WTC11 (cell line): ENCODE results near the gene HYAL1. TPM values are rescaled to one million over a fixed set of nuclear protein-coding genes. Genes with fewer than 3 reads are reported as not detected.
A peak's percentile ranks its signal among the peaks of the same experiment; 100 is the strongest.

ENCODE experiments used
- ATAC-seq: fragments of 200-7000 bp; cut with Tn5 transposase; 2 replicates; pipeline ENCODE4 v1.10.0; 2021; ENCODE audit warnings: mild to moderate bottlenecking, moderate library complexity
- CTCF ChIA-PET: fragments of 300-600 bp; sonication (Branson Sonifier 250); formaldehyde crosslinking; loops from one replicate; lab custom pipeline; 2021; ENCODE audit warnings: antibody characterized with exemption; lab: Charles Lee
- POLR2A ChIA-PET: fragments of 350-600 bp; sonication (Branson Sonifier 250); formaldehyde crosslinking; loops from one replicate; lab custom pipeline; 2021; ENCODE audit warnings: antibody characterized with exemption; lab: Charles Lee
- DNase-seq: peaks from one replicate; pipeline ENCODE4 v3.0.0; 2021; ENCODE audit warnings: low spot score
- H3K27ac Mint-ChIP-seq: 2 replicates; pipeline ENCODE4 v1.8.0; 2021; ENCODE audit warnings: mixed read lengths
- H3K27me3 Mint-ChIP-seq: 2 replicates; pipeline ENCODE4 v1.8.0; 2021; ENCODE audit warnings: low read depth, mild to moderate bottlenecking, moderate library complexity, mixed read lengths
- H3K36me3 Mint-ChIP-seq: 2 replicates; pipeline ENCODE4 v1.8.0; 2021; ENCODE audit warnings: mixed read lengths
- H3K4me1 Mint-ChIP-seq: 2 replicates; pipeline ENCODE4 v1.8.0; 2022; ENCODE audit warnings: mixed read lengths
- H3K4me3 Mint-ChIP-seq: 2 replicates; pipeline ENCODE4 v1.8.0; 2021; ENCODE audit warnings: mild to moderate bottlenecking, moderate library complexity, mixed read lengths
- H3K9me3 Mint-ChIP-seq: 2 replicates; pipeline ENCODE4 v1.8.0; 2021; ENCODE audit warnings: mixed read lengths
- CBFB ChIP-seq: sonication (generic); formaldehyde crosslinking; IDR thresholded peaks from 2 replicates; pipeline ENCODE4 v1.8.1; 2022; ENCODE audit warnings: mild to moderate bottlenecking, low read depth, missing genetic modification reagents
- CREM ChIP-seq: sonication (generic); formaldehyde crosslinking; IDR thresholded peaks from 2 replicates; pipeline ENCODE4 v1.8.1; 2022; ENCODE audit warnings: mild to moderate bottlenecking, missing genetic modification reagents, moderate library complexity
- ETV6 ChIP-seq: sonication (generic); formaldehyde crosslinking; IDR thresholded peaks from 2 replicates; pipeline ENCODE4 v1.8.1; 2022; ENCODE audit warnings: mild to moderate bottlenecking, missing genetic modification reagents
- FOXJ3 ChIP-seq: sonication (generic); formaldehyde crosslinking; IDR thresholded peaks from 2 replicates; pipeline ENCODE4 v1.9.0; 2021; ENCODE audit warnings: missing genetic modification reagents, mild to moderate bottlenecking, borderline replicate concordance
- GRHL2 ChIP-seq: fragments of 250-450 bp; sonication (Bioruptor Pico); IDR thresholded peaks from 2 replicates; pipeline ENCODE4 v1.8.0; 2022; ENCODE audit warnings: mild to moderate bottlenecking, moderate library complexity; ENCODE audit not compliant: insufficient replicate concordance, severe bottlenecking
- HMGA2 ChIP-seq: fragments of 250-450 bp; sonication (Bioruptor Pico); IDR thresholded peaks from 2 replicates; pipeline ENCODE4 v1.4.0; 2021; ENCODE audit warnings: mild to moderate bottlenecking, moderate library complexity
- JUN ChIP-seq: sonication (generic); formaldehyde crosslinking; IDR thresholded peaks from 2 replicates; pipeline ENCODE4 v1.8.0; 2023; ENCODE audit warnings: mild to moderate bottlenecking, missing genetic modification reagents
- KAT7 ChIP-seq: sonication (generic); formaldehyde crosslinking; IDR thresholded peaks from 2 replicates; pipeline ENCODE4 v1.8.1; 2023; ENCODE audit warnings: missing genetic modification reagents, mild to moderate bottlenecking, borderline replicate concordance
- MXD4 ChIP-seq: fragments of 250-450 bp; sonication (Bioruptor Pico); IDR thresholded peaks from 2 replicates; pipeline ENCODE4 v1.8.0; 2021; ENCODE audit warnings: mild to moderate bottlenecking, moderate library complexity, borderline replicate concordance
- MYBL2 ChIP-seq: sonication (generic); formaldehyde crosslinking; IDR thresholded peaks from 2 replicates; pipeline ENCODE4 v1.8.1; 2023; ENCODE audit warnings: mild to moderate bottlenecking, moderate library complexity, missing genetic modification reagents
- NFYB ChIP-seq: sonication (generic); formaldehyde crosslinking; conservative IDR thresholded peaks from 2 replicates; pipeline ENCODE4 v1.8.0; 2022; ENCODE audit warnings: low read depth, missing genetic modification reagents
- OVOL2 ChIP-seq: fragments of 250-450 bp; sonication (Bioruptor Pico); IDR thresholded peaks from 2 replicates; pipeline ENCODE4 v1.9.0; 2021; ENCODE audit warnings: mild to moderate bottlenecking, borderline replicate concordance
- RELA ChIP-seq: sonication (generic); formaldehyde crosslinking; IDR thresholded peaks from 2 replicates; pipeline ENCODE4 v1.8.1; 2022; ENCODE audit warnings: missing genetic modification reagents, mild to moderate bottlenecking, borderline replicate concordance
- SMAD3 ChIP-seq: sonication (generic); formaldehyde crosslinking; IDR thresholded peaks from 2 replicates; pipeline ENCODE4 v1.8.0; 2022; ENCODE audit warnings: missing genetic modification reagents, mild to moderate bottlenecking, borderline replicate concordance
- SMAD4 ChIP-seq: sonication (generic); formaldehyde crosslinking; IDR thresholded peaks from 2 replicates; pipeline ENCODE4 v1.8.0; 2022; ENCODE audit warnings: mild to moderate bottlenecking, missing genetic modification reagents
- ZBTB21 ChIP-seq: sonication (generic); formaldehyde crosslinking; IDR thresholded peaks from 2 replicates; pipeline ENCODE4 v1.8.1; 2023; ENCODE audit warnings: mild to moderate bottlenecking, missing genetic modification reagents, borderline replicate concordance
- total RNA-seq: library from RNA; stranded (reverse); gene quantifications from 3 replicates; pipeline ENCODE4 v1.2.3, GENCODE V29; 2021
- TF ChIP-seq, protein P1 (sequence below): sonication (generic); formaldehyde crosslinking; IDR thresholded peaks from 2 replicates; pipeline ENCODE4 v1.8.1; 2022; ENCODE audit warnings: missing genetic modification reagents, borderline replicate concordance
- TF ChIP-seq, protein P2 (sequence below): sonication (generic); formaldehyde crosslinking; IDR thresholded peaks from 2 replicates; pipeline ENCODE4 v1.8.1; 2022; ENCODE audit warnings: low read depth, missing genetic modification reagents, borderline replicate concordance
- TF ChIP-seq, protein P3 (sequence below): fragments of 250-450 bp; sonication (Bioruptor Pico); IDR thresholded peaks from 2 replicates; pipeline ENCODE4 v1.8.0; 2021; ENCODE audit warnings: mild to moderate bottlenecking
- TF ChIP-seq, protein P4 (sequence below): fragments of 250-450 bp; sonication (Bioruptor Pico); IDR thresholded peaks from 2 replicates; pipeline ENCODE4 v1.9.0; 2021; ENCODE audit warnings: moderate library complexity, mild to moderate bottlenecking, inconsistent platforms, borderline replicate concordance
- TF ChIP-seq, protein P5 (sequence below): sonication (generic); formaldehyde crosslinking; IDR thresholded peaks from 2 replicates; pipeline ENCODE4 v1.8.1; 2022; ENCODE audit warnings: mild to moderate bottlenecking, missing genetic modification reagents, moderate library complexity, borderline replicate concordance
- TF ChIP-seq, protein P6 (sequence below): sonication (generic); formaldehyde crosslinking; conservative IDR thresholded peaks from 2 replicates; pipeline ENCODE4 v1.8.1; 2023; ENCODE audit warnings: mild to moderate bottlenecking, low read depth, missing genetic modification reagents, moderate library complexity

The HYAL1 gene
- total RNA-seq, 1 experiment from 2014 or later = 3.4 TPM

DNA sequence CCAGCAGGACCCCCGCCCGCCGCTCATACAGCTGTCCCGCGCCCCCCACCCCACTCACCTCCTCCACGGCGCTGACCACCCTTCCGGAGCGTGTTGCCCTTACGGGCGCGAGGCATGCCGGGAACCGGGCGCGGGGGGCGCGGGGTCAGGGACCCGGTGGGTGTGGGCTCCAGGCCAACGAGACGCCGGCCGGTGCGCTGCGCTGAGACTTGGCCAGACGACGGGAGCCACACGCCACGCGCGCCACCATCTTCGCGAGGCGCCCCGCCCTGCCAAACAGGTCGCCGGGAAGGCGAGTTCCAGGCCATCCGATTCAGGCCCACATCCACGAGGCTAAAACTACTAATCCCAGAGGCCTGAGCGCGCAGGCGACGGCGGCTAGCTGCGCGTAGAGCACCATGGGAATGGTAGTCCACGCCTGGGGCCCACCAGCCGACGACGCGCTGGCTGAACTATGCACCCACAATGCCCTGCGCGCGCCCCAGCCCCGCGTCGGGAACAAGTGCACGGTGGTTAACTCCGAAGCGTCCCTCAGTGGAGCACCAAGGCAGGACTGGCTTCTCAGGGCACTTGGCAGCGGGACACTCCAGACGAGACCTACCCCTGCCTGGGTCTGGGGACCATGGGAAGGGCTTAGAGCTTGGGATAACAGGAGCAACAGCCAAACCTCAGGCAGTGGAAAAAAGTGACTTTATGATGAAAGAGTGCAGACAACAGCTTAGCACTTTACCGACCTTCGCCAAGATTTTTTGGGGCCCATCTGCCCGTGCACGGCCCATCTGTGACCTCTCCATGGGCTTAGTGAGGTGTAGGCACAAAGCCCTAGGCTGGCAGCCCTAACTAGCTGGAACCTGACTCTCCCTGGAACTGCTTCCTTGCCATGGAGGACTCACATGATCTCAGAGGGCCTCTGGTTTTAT lies 11.0 kb downstream of the HYAL1 start, which contains the start of gene IFRD2 (continued):
- TF ChIP-seq, protein P1, sequence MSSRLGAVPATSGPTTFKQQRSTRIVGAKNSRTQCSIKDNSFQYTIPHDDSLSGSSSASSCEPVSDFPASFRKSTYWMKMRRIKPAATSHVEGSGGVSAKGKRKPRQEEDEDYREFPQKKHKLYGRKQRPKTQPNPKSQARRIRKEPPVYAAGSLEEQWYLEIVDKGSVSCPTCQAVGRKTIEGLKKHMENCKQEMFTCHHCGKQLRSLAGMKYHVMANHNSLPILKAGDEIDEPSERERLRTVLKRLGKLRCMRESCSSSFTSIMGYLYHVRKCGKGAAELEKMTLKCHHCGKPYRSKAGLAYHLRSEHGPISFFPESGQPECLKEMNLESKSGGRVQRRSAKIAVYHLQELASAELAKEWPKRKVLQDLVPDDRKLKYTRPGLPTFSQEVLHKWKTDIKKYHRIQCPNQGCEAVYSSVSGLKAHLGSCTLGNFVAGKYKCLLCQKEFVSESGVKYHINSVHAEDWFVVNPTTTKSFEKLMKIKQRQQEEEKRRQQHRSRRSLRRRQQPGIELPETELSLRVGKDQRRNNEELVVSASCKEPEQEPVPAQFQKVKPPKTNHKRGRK = no peak

DNA sequence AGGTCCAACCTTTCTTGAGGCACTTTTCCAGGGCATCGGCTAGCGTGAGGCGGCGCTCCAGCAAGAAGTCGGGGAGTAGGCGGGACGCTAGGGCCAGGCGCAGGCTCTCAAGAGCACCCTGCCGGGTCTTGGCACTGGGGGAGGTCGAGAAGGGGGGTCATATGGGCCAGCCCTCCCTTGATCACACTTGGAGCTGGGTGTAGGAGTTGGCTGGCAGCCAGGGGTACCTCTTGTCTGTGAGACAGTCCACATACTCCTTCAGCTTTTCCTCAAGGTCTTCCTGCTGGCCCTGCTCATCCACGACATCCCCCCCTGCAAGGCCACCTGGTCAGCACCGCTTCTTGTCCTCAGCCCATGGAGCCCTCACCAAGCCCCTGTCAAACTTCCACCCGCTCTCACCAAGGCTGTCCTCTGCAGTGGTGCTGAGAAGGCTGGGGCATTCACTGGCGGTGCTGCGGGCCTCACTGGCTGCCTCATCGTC lies 13.2 kb downstream of the HYAL1 start:
- Mint-ChIP-seq H3K9me3 (no peaks in the 10 kb centered on the region), H3K4me1 (peaks cover 12% of the 10 kb centered on the region), H3K4me3 (0 out of 2 replicates have a peak overlapping the region, but pooled peaks have one; percentile 3), H3K36me3 (peaks cover 21% of the 10 kb centered on the region), H3K27ac (no peak overlapping the region), H3K27me3 (no peaks in the 10 kb centered on the region)
- no peak for ATAC-seq
- CTCF ChIA-PET = no interaction called here
- TF ChIP-seq ZBTB21 (CRISPR knock-in tag) (no peak), ETV6 (CRISPR knock-in tag) (no peak), SMAD3 (CRISPR knock-in tag) (no peak), KAT7 (CRISPR knock-in tag) (no peak), MXD4 (CRISPR knock-in tag) (no peak), MYBL2 (no peak), GRHL2 (CRISPR knock-in tag) (no peak), NFYB (CRISPR knock-in tag) (no peak)
- TF ChIP-seq, protein P2, sequence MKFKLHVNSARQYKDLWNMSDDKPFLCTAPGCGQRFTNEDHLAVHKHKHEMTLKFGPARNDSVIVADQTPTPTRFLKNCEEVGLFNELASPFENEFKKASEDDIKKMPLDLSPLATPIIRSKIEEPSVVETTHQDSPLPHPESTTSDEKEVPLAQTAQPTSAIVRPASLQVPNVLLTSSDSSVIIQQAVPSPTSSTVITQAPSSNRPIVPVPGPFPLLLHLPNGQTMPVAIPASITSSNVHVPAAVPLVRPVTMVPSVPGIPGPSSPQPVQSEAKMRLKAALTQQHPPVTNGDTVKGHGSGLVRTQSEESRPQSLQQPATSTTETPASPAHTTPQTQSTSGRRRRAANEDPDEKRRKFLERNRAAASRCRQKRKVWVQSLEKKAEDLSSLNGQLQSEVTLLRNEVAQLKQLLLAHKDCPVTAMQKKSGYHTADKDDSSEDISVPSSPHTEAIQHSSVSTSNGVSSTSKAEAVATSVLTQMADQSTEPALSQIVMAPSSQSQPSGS = no peak
- TF ChIP-seq, protein P3, sequence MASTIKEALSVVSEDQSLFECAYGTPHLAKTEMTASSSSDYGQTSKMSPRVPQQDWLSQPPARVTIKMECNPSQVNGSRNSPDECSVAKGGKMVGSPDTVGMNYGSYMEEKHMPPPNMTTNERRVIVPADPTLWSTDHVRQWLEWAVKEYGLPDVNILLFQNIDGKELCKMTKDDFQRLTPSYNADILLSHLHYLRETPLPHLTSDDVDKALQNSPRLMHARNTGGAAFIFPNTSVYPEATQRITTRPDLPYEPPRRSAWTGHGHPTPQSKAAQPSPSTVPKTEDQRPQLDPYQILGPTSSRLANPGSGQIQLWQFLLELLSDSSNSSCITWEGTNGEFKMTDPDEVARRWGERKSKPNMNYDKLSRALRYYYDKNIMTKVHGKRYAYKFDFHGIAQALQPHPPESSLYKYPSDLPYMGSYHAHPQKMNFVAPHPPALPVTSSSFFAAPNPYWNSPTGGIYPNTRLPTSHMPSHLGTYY (CRISPR knock-in tag) = no peak
- DNase-seq = no peak
- POLR2A ChIA-PET = no interaction called here

DNA sequence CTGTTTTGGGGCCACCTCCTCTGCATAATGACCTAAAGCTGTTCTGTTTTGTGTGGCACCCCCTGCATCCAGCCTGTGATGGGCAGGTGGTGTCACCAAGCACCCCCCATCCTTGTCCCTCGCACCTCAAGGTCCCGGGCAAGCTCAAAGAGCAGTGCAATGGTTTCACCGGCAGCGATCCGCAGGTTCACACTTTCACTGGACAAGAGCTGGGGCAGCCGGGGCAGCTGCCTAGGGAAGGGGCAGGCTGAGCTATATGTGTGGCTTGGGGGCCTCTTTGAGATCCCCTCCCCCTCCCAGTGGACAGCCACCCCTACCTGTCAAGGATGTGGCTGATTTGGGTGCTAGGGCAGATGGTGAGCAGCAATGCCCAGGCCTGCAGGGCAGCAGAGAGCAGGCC lies 14.2 kb downstream of the HYAL1 start:
- TF ChIP-seq RELA (CRISPR knock-in tag) (no peak), HMGA2 (CRISPR knock-in tag) (no peak), FOXJ3 (no peak), CREM (CRISPR knock-in tag) (no peak), SMAD4 (CRISPR knock-in tag) (no peak), OVOL2 (no peak), CBFB (CRISPR knock-in tag) (no peak), JUN (no peak)
- TF ChIP-seq, protein P4, sequence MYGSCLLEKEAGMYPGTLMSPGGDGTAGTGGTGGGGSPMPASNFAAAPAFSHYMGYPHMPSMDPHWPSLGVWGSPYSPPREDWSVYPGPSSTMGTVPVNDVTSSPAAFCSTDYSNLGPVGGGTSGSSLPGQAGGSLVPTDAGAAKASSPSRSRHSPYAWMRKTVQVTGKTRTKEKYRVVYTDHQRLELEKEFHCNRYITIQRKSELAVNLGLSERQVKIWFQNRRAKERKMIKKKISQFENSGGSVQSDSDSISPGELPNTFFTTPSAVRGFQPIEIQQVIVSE = no peak
- TF ChIP-seq, protein P5, sequence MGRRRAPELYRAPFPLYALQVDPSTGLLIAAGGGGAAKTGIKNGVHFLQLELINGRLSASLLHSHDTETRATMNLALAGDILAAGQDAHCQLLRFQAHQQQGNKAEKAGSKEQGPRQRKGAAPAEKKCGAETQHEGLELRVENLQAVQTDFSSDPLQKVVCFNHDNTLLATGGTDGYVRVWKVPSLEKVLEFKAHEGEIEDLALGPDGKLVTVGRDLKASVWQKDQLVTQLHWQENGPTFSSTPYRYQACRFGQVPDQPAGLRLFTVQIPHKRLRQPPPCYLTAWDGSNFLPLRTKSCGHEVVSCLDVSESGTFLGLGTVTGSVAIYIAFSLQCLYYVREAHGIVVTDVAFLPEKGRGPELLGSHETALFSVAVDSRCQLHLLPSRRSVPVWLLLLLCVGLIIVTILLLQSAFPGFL = no peak
- TF ChIP-seq, protein P6, sequence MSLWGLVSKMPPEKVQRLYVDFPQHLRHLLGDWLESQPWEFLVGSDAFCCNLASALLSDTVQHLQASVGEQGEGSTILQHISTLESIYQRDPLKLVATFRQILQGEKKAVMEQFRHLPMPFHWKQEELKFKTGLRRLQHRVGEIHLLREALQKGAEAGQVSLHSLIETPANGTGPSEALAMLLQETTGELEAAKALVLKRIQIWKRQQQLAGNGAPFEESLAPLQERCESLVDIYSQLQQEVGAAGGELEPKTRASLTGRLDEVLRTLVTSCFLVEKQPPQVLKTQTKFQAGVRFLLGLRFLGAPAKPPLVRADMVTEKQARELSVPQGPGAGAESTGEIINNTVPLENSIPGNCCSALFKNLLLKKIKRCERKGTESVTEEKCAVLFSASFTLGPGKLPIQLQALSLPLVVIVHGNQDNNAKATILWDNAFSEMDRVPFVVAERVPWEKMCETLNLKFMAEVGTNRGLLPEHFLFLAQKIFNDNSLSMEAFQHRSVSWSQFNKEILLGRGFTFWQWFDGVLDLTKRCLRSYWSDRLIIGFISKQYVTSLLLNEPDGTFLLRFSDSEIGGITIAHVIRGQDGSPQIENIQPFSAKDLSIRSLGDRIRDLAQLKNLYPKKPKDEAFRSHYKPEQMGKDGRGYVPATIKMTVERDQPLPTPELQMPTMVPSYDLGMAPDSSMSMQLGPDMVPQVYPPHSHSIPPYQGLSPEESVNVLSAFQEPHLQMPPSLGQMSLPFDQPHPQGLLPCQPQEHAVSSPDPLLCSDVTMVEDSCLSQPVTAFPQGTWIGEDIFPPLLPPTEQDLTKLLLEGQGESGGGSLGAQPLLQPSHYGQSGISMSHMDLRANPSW = no peak
- no peak for DNase-seq
- Mint-ChIP-seq H3K36me3 (peaks cover 21% of the 10 kb centered on the region), H3K27me3 (no peaks in the 10 kb centered on the region; the same call in 1 of the 2 replicates), H3K4me3 (no peak overlapping the region), H3K4me1 (peaks cover 12% of the 10 kb centered on the region), H3K9me3 (no peaks in the 10 kb centered on the region), H3K27ac (no peak overlapping the region)
- no peak for ATAC-seq
- CTCF ChIA-PET = interaction anchor here (0.6 kb wide), 1 partner anchor 62 kb away, joined by 3 read pairs; no protein-coding TSS in a partner anchor
- POLR2A ChIA-PET = interaction anchor here (0.9 kb wide), 1 partner anchor 9 kb away, joined by 3 read pairs; no protein-coding TSS in a partner anchor
